IMR-90 (cell line): Measurements from ENCODE around the gene DNAH6. TPM values are rescaled to one million over a fixed set of nuclear protein-coding genes. Genes with fewer than 3 reads are reported as not detected.

Experiments used
- ATAC-seq: fragments of 200-7000 bp; cut with Tn5 transposase; 2 replicates; pipeline ENCODE4 v1.9.1; 2020; ENCODE audit warnings: low read depth, mild to moderate bottlenecking, moderate library complexity
- BruUV-seq: library from RNA; stranded (reverse); fragments of 400-500 nt; replicated peaks from 2 replicates; lab custom pipeline; 2021; lab: Mats Ljungman, UMichigan
- CTCF ChIA-PET: fragments of 300-600 bp; formaldehyde crosslinking; extraction: SDS; loops from one replicate; lab custom pipeline; 2021; ENCODE audit warnings: antibody characterized with exemption; lab: Yijun Ruan, JAX
- POLR2A ChIA-PET: fragments of 300-600 bp; sonication (Branson Sonifier 250); formaldehyde crosslinking; loops from one replicate; lab custom pipeline; 2022; ENCODE audit warnings: antibody characterized with exemption; ENCODE audit not compliant: unreplicated experiment; lab: Charles Lee
- DNase-seq: peaks from one replicate; pipeline ENCODE4 v3.0.0; 2013
- H2AFZ ChIP-seq: replicated peaks from 2 replicates; pipeline ENCODE3; 2013; ENCODE audit warnings: low read length, mild to moderate bottlenecking; ENCODE audit not compliant: poor library complexity
- H2AK5ac ChIP-seq: 2 replicates; pipeline ENCODE4 v1.6.1; 2013; ENCODE audit warnings: low read depth, low read length, inconsistent platforms
- H2AK9ac ChIP-seq: replicated peaks from 2 replicates; pipeline ENCODE3; 2013; ENCODE audit warnings: mild to moderate bottlenecking, low read depth, low read length, moderate library complexity; ENCODE audit not compliant: poor library complexity
- H2BK120ac ChIP-seq: 2 replicates; pipeline ENCODE4 v1.6.1; 2013; ENCODE audit warnings: low read depth, low read length, inconsistent platforms
- H2BK15ac ChIP-seq: 3 replicates; pipeline ENCODE4 v1.6.1; 2013; ENCODE audit warnings: low read depth, low read length, inconsistent platforms
- H2BK20ac ChIP-seq: 2 replicates; pipeline ENCODE4 v1.6.1; 2013; ENCODE audit warnings: low read depth, mild to moderate bottlenecking, inconsistent platforms, low read length, moderate library complexity
- H2BK5ac ChIP-seq: 2 replicates; pipeline ENCODE4 v1.6.1; 2013; ENCODE audit warnings: mild to moderate bottlenecking, low read depth, low read length, inconsistent platforms; ENCODE audit not compliant: poor library complexity, severe bottlenecking
- H3K14ac ChIP-seq: replicated peaks from 2 replicates; pipeline ENCODE4 v1.6.1; 2013; ENCODE audit warnings: low read depth, low read length, inconsistent platforms
- H3K18ac ChIP-seq: 2 replicates; pipeline ENCODE4 v1.6.1; 2013; ENCODE audit warnings: low read depth, low read length, control low read depth
- H3K23ac ChIP-seq: 2 replicates; pipeline ENCODE4 v1.6.1; 2013; ENCODE audit warnings: low read depth, low read length, inconsistent platforms
- H3K27ac ChIP-seq: 2 replicates; pipeline ENCODE4 v1.5.1; 2013; ENCODE audit warnings: mild to moderate bottlenecking, control low read depth, low read length; ENCODE audit not compliant: insufficient read depth
- H3K27me3 ChIP-seq: 2 replicates; pipeline ENCODE4 v1.6.1; 2013; ENCODE audit warnings: low read length; ENCODE audit not compliant: control insufficient read depth, insufficient read depth
- H3K36me3 ChIP-seq: 2 replicates; pipeline ENCODE4 v1.6.1; 2013; ENCODE audit warnings: low read length, mixed read lengths; ENCODE audit not compliant: control insufficient read depth, insufficient read depth
- H3K4ac ChIP-seq: 2 replicates; pipeline ENCODE4 v1.6.1; 2013; ENCODE audit warnings: low read depth, low read length, inconsistent platforms
- H3K4me1 ChIP-seq: 2 replicates; pipeline ENCODE4 v1.6.1; 2013; ENCODE audit warnings: low read length, mixed read lengths; ENCODE audit not compliant: control insufficient read depth, insufficient read depth
- H3K4me2 ChIP-seq: 2 replicates; pipeline ENCODE4 v1.6.1; 2013; ENCODE audit warnings: low read depth, mild to moderate bottlenecking, control low read depth, low read length, moderate library complexity
- H3K4me3 ChIP-seq: 2 replicates; pipeline ENCODE4 v1.5.1; 2013; ENCODE audit warnings: low read depth, mild to moderate bottlenecking, control low read depth, low read length, moderate library complexity; ENCODE audit not compliant: insufficient read depth
- H3K56ac ChIP-seq: 2 replicates; pipeline ENCODE4 v1.6.1; 2013; ENCODE audit warnings: low read length, inconsistent platforms; ENCODE audit not compliant: insufficient read depth; ENCODE audit errors: extremely low read depth
- H3K79me1 ChIP-seq, 2 experiments: 2 replicates each; pipeline ENCODE4 v1.6.1; 2013; ENCODE audit warnings: low read length in 2 of 2, inconsistent platforms in 1 of 2, low read depth in 1 of 2
- H3K9ac ChIP-seq: 2 replicates; pipeline ENCODE4 v1.6.1; 2013; ENCODE audit warnings: low read depth, low read length, control low read depth
- H3K9me1 ChIP-seq: 2 replicates; pipeline ENCODE4 v1.6.1; 2013; ENCODE audit warnings: low read length, inconsistent platforms; ENCODE audit not compliant: insufficient read depth
- H3K9me3 ChIP-seq: 2 replicates; pipeline ENCODE4 v1.6.1; 2013; ENCODE audit warnings: low read length; ENCODE audit not compliant: control insufficient read depth, insufficient read depth
- H4K20me1 ChIP-seq: 2 replicates; pipeline ENCODE4 v1.6.1; 2013; ENCODE audit warnings: low read length, inconsistent platforms; ENCODE audit not compliant: insufficient read depth
- H4K5ac ChIP-seq: 2 replicates; pipeline ENCODE4 v1.6.1; 2013; ENCODE audit warnings: mild to moderate bottlenecking, low read depth, low read length, control low read depth
- H4K8ac ChIP-seq, 2 experiments: 2 replicates each; pipeline ENCODE4 v1.6.1; 2013; ENCODE audit warnings: low read depth in 2 of 2, low read length in 2 of 2, control low read depth in 1 of 2, inconsistent platforms in 1 of 2
- H4K91ac ChIP-seq: 2 replicates; pipeline ENCODE4 v1.6.1; 2013; ENCODE audit warnings: low read depth, low read length, inconsistent platforms; ENCODE audit not compliant: insufficient read depth
- CTCF ChIP-seq: conservative IDR thresholded peaks from 2 replicates; pipeline ENCODE4 v1.5.1; 2012; ENCODE audit warnings: mild to moderate bottlenecking, low read depth, low read length, improper control_type of control experiment
- FOS ChIP-seq: fragments of 150-350 bp; IDR thresholded peaks from 2 replicates; pipeline ENCODE4 v1.6.1; 2016; ENCODE audit warnings: low read depth, low read length
- MAFK ChIP-seq: IDR thresholded peaks from 2 replicates; pipeline ENCODE4 v1.6.1; 2012; ENCODE audit warnings: low read depth, low read length, improper control_type of control experiment
- MAZ ChIP-seq: IDR thresholded peaks from 2 replicates; pipeline ENCODE4 v1.6.1; 2012; ENCODE audit warnings: low read depth, mild to moderate bottlenecking, low read length, improper control_type of control experiment, moderate library complexity, borderline replicate concordance
- RFX5 ChIP-seq: IDR thresholded peaks from 2 replicates; pipeline ENCODE4 v1.8.0; 2012; ENCODE audit warnings: low read depth, mild to moderate bottlenecking, low read length, moderate library complexity
- SMC3 ChIP-seq: fragments of 150-350 bp; IDR thresholded peaks from 2 replicates; pipeline ENCODE4 v1.6.1; 2016; ENCODE audit warnings: low read depth, mild to moderate bottlenecking, antibody characterized with exemption, low read length, moderate library complexity
- WGBS, 2 experiments: methylation state at CpG; one replicate each; pipeline versions ENCODE4 v1.1.5 to v1.1.7; 2013; ENCODE audit warnings: missing lambda C conversion rate in 2 of 2; ENCODE audit not compliant: insufficient read length in 1 of 2; ENCODE audit errors: extremely low coverage in 2 of 2; 5-methylcytosine and 5-hydroxymethylcytosine counted together
- dilution Hi-C: fragments of 300-500 bp; cut with HindIII; formaldehyde crosslinking; loops from one replicate; pipeline ENCODE4 v1.14.3; 2018; ENCODE audit warnings: low sequenced_read_pairs; ENCODE audit not compliant: unreplicated experiment
- in situ Hi-C: fragments of 300-500 bp; cut with MboI; formaldehyde crosslinking; loops from 3 replicates; pipeline ENCODE4 v1.14.3; 2019; ENCODE audit warnings: low sequenced_read_pairs, inconsistent platforms, mixed read lengths
- intact Hi-C: fragments of 100-400 bp; cut with micrococcal nuclease; formaldehyde crosslinking; loops from 2 replicates; pipeline ENCODE4 v1.10.0; 2022
- polyA plus RNA-seq, 3 experiments: library from polyadenylated mRNA; depleted of rRNA; stranded (reverse); fragments of >200 nt; gene quantifications; 2 replicates each; pipeline ENCODE4 v1.2.3, GENCODE V29; 2012; ENCODE audit warnings: low replicate concordance in 1 of 3
- total RNA-seq: library from RNA; depleted of rRNA; stranded (reverse); fragments of >200 nt; gene quantifications from 2 replicates; pipeline ENCODE4 v1.2.3, GENCODE V29; 2012

The DNAH6 gene
- total and polyA plus RNA-seq, 2 of the 4 experiments (the other 2 are of a cell fraction): under 0.01 to 0.07 TPM

- dilution Hi-C loops (no loop called here), intact Hi-C loops (loop anchor here (2.0 kb wide), 1 partner anchor 33 kb away; no protein-coding TSS in a partner anchor), in situ Hi-C loops (no loop called here)
- Histone ChIP-seq H3K9me1 (peaks cover 18% of the 10 kb centered on the region), H3K4ac (peak overlapping the region; percentile 73), H2BK5ac (peak overlapping the region; percentile 78), H2BK20ac (peak overlapping the region; percentile 54), H3K4me3 (no peak overlapping the region), H3K56ac (0 out of 2 replicates have a peak overlapping the region, but pooled peaks have one; percentile 16), H3K4me2 (no peak overlapping the region), H3K18ac (peak overlapping the region; percentile 81), H4K20me1 (no peaks in the 10 kb centered on the region), H3K36me3 (peaks cover 3% of the 10 kb centered on the region), H3K27me3 (no peaks in the 10 kb centered on the region), H3K14ac (peak overlapping the region; percentile 59), H3K4me1 (peaks cover 16% of the 10 kb centered on the region), H3K23ac (no peak overlapping the region), H2AK9ac (no peak overlapping the region), H2AFZ (peak overlapping the region; percentile 27), H3K79me1 (peaks cover 17 to 29% of the 10 kb centered on the region in 2 experiments), H4K8ac (peak overlapping the region; percentile 18 to 75), H2BK120ac (peak overlapping the region; percentile 83), H2BK15ac (peak overlapping the region; percentile 63; the same call in 1 of the 3 replicates), H4K5ac (peak overlapping the region; percentile 87), H3K27ac (peak overlapping the region; percentile 92; the same call in 1 of the 2 replicates), H4K91ac (peak overlapping the region; percentile 84), H3K9ac (peak overlapping the region; percentile 46), H3K9me3 (no peaks in the 10 kb centered on the region), H2AK5ac (peak overlapping the region; percentile 60; the same call in 1 of the 2 replicates)
- ChIA-PET CTCF (interaction anchor here (0.6 kb wide), 1 partner anchor 207 kb away, joined by 3 read pairs; no protein-coding TSS in a partner anchor), POLR2A (no interaction called here)
- no TSS peak for BruUV-seq
- DNase-seq: no peak
- ATAC-seq: no peak
- WGBS, 2 experiments: 97% methylated on average over 3 of the region's 4 CpGs; no CpG with 5 or more reads in 1 of the 2 experiments
- TF ChIP-seq SMC3 (no peak), MAZ (no peak), FOS (no peak), MAFK (no peak), CTCF (no peak), RFX5 (no peak)
Observed at GRCh38 chr2:84839851-84840250, 323.6 kb downstream of the DNAH6 start.
